ENCODE measurements around the gene CCDC66. TPM values are rescaled to one million over a fixed set of nuclear protein-coding genes. Genes with fewer than 3 reads are reported as not detected.

Gene CCDC66
- total RNA-seq, 1 donor from 2014 or later: 52.7 TPM

DNA sequence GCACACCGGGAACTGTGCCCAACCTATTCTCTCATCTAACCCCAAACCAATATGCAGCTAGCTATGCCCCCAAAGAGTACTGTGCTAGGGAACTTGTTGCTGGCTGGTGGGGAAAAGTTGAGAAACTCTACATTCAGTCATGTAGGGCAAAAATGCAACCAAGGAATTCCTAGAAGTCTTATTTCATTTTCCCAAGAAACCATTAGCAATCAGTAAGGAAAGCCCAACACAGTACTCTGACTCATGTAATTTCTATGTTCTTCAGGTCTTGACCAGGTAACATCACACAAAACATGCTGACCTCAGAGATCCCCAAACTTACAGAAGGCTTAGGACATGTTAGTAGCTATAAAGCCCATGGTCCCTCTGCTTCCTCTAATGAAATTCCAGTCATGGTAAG is 74.0 kb downstream of the CCDC66 start:
- Mint-ChIP-seq H3K4me3 (ENCODE audit: low read depth) (no peak overlapping the region), H3K27me3 (no peaks in the 10 kb centered on the region), H3K9me3 (ENCODE audit: low read depth) (no peaks in the 10 kb centered on the region), H3K27ac (no peak overlapping the region), H3K4me1 (ENCODE audit: low read depth) (peaks cover 33% of the 10 kb centered on the region), H3K36me3 (ENCODE audit: insufficient read depth) (peaks cover 40% of the 10 kb centered on the region)
- TF ChIP-seq, protein P1, sequence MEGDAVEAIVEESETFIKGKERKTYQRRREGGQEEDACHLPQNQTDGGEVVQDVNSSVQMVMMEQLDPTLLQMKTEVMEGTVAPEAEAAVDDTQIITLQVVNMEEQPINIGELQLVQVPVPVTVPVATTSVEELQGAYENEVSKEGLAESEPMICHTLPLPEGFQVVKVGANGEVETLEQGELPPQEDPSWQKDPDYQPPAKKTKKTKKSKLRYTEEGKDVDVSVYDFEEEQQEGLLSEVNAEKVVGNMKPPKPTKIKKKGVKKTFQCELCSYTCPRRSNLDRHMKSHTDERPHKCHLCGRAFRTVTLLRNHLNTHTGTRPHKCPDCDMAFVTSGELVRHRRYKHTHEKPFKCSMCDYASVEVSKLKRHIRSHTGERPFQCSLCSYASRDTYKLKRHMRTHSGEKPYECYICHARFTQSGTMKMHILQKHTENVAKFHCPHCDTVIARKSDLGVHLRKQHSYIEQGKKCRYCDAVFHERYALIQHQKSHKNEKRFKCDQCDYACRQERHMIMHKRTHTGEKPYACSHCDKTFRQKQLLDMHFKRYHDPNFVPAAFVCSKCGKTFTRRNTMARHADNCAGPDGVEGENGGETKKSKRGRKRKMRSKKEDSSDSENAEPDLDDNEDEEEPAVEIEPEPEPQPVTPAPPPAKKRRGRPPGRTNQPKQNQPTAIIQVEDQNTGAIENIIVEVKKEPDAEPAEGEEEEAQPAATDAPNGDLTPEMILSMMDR (IDR thresholded peaks at IDR 0.05; ENCODE audit: unreplicated experiment): no peak
- no peak for DNase-seq (ENCODE audit: low spot score, unreplicated experiment)

DNA sequence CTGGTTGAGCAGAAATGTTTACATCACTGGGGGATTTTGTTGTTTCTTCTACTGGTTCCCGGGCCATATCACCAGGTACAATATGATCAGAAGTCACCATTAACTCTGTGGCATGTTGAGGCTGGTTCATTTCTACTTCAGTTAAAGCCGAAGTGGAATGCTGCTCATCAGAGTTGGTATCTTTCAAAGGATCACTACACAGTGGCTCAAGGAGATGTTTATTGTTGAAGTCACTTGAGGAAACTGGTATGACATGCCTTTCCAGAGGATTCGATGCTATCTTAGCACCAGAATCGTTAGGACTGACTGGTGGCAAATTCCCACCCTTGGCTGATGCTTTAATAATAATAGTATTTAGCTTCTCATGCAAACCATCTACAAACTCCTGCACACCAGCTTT is 76.2 kb downstream of the CCDC66 start:
- Mint-ChIP-seq H3K27me3 (no peaks in the 10 kb centered on the region), H3K9me3 (ENCODE audit: low read depth) (no peaks in the 10 kb centered on the region), H3K36me3 (ENCODE audit: insufficient read depth) (peaks cover 37% of the 10 kb centered on the region), H3K27ac (peak overlapping the region; percentile 79), H3K4me3 (ENCODE audit: low read depth) (no peak overlapping the region), H3K4me1 (ENCODE audit: low read depth) (peaks cover 28% of the 10 kb centered on the region)
- TF ChIP-seq, protein P1 (IDR thresholded peaks at IDR 0.05; ENCODE audit: unreplicated experiment): no peak
- no peak for DNase-seq (ENCODE audit: low spot score, unreplicated experiment)

- H3K4me3 Mint-ChIP-seq (ENCODE audit: low read depth): no peak overlapping the region
- no peaks in the 10 kb centered on the region for H3K9me3 Mint-ChIP-seq (ENCODE audit: low read depth)
- H3K4me1 Mint-ChIP-seq (ENCODE audit: low read depth): peaks cover 23% of the 10 kb centered on the region
- TF ChIP-seq, protein P1 (IDR thresholded peaks at IDR 0.05; ENCODE audit: unreplicated experiment): no peak
- peak overlapping the region; percentile 2 for H3K27ac Mint-ChIP-seq
- peaks cover 36% of the 10 kb centered on the region for H3K36me3 Mint-ChIP-seq (ENCODE audit: insufficient read depth)
- no peaks in the 10 kb centered on the region for H3K27me3 Mint-ChIP-seq
- no peak for DNase-seq (ENCODE audit: low spot score, unreplicated experiment)
Observed at GRCh38 chr3:56633602-56634535, 76.9 kb downstream of the CCDC66 start.

DNA sequence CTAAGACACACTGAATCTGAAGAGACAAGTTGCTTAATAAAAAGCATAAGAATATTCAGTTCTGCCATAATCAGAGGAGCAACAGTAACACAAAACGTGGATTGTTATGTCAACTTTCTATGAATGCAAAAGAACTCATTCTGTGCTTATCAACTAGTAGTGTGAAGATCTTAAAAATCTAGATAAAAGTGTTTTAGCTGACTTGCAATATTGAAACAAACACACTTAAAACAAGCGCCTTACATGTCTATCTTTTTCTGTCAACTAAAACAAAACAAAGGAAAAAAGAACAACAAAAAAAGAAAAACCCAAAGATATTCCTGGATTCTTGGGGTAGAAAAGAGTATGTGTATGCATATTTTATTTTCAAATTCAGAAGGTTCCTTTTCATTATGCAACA is 88.4 kb downstream of the CCDC66 start:
- no peaks in the 10 kb centered on the region for H3K4me1 Mint-ChIP-seq (ENCODE audit: low read depth)
- no peak for DNase-seq (ENCODE audit: low spot score, unreplicated experiment)
- no peak overlapping the region for H3K27ac Mint-ChIP-seq
- H3K9me3 Mint-ChIP-seq (ENCODE audit: low read depth): no peaks in the 10 kb centered on the region
- no peak overlapping the region for H3K4me3 Mint-ChIP-seq (ENCODE audit: low read depth)
- TF ChIP-seq, protein P1 (IDR thresholded peaks at IDR 0.05; ENCODE audit: unreplicated experiment): no peak
- peaks cover 27% of the 10 kb centered on the region for H3K36me3 Mint-ChIP-seq (ENCODE audit: insufficient read depth)
- H3K27me3 Mint-ChIP-seq: no peaks in the 10 kb centered on the region

- H3K4me3 Mint-ChIP-seq (ENCODE audit: low read depth): no peak overlapping the region
- H3K4me1 Mint-ChIP-seq (ENCODE audit: low read depth): no peaks in the 10 kb centered on the region
- H3K9me3 Mint-ChIP-seq (ENCODE audit: low read depth): no peaks in the 10 kb centered on the region
- TF ChIP-seq, protein P1 (IDR thresholded peaks at IDR 0.05; ENCODE audit: unreplicated experiment): no peak
- no peaks in the 10 kb centered on the region for H3K27me3 Mint-ChIP-seq
- DNase-seq (ENCODE audit: low spot score, unreplicated experiment): no peak
- no peak overlapping the region for H3K27ac Mint-ChIP-seq
- peaks cover 42% of the 10 kb centered on the region for H3K36me3 Mint-ChIP-seq (ENCODE audit: insufficient read depth)
Observed at GRCh38 chr3:56654460-56654859, 97.5 kb downstream of the CCDC66 start.
